Measurements from ENCODE around the gene EPHA4.

EPHA4 gene

DNA sequence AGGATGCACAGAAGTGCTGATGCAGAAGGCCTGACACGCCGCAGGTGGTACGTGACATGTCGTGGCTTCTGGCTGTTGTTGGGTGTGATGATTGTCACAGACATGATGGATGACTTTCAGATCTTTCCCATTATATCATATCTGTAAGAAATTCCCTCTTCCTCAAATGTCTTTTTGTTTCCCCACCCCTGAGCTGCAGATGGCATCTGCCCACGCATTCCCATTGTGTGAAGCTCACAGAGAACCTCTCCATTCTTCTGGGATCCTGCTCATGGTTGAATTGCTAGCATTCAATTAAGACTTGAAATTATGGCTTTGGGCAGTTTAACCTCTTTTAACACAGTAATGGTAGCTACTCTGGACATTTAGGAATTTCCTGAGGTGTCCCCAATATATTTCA is 28.3 kb upstream of the EPHA4 start:
- ChIA-PET POLR2A (ENCODE audit: low non-redundant PET) (no interaction called here), CTCF (no interaction called here)
- H3K27ac ChIP-seq = no peak overlapping the region
- no peak for DNase-seq (ENCODE audit: low spot score)
- no peak for TF ChIP-seq CTCF (conservative IDR thresholded peaks at IDR 0.05; ENCODE audit: low read depth)

- DNase-seq (ENCODE audit: low spot score) = peak; percentile 73
- ChIA-PET POLR2A (ENCODE audit: low non-redundant PET) (no interaction called here), CTCF (interaction anchor here (0.6 kb wide), 1 partner anchor 694 kb away, joined by 3 read pairs; no protein-coding TSS in a partner anchor)
- no peak overlapping the region for H3K27ac ChIP-seq
- no peak for TF ChIP-seq CTCF (conservative IDR thresholded peaks at IDR 0.05; ENCODE audit: low read depth)
These were observed 24.1 kb upstream of the EPHA4 start for GRCh38 chr2:221596192-221596591.

- no peak for DNase-seq (ENCODE audit: low spot score)
- H3K27ac ChIP-seq = no peak overlapping the region
- no peak for TF ChIP-seq CTCF (conservative IDR thresholded peaks at IDR 0.05; ENCODE audit: low read depth)
- POLR2A ChIA-PET (ENCODE audit: low non-redundant PET) = no interaction called here
- CTCF ChIA-PET = no interaction called here
These were observed 18.8 kb upstream of the EPHA4 start for GRCh38 chr2:221590861-221591365.

DNA sequence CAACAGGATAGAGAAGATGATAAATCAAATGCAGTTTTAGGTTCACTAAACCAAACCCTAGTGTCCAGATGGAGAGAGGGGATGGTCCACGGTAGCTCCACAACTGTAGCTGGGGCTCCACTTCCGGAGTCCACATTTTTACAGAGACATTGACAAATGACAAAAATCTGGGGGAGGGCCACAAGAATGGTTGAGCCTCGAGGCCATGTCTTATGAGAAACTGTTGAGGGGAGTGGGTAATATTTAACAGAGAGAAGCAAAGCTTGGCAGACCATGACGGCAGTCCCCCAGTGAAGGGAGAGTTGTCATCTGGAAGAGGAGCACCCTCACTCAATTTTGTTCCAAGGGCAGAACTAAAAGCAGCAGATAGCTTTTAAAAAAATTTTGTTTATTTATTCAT is 17.6 kb upstream of the EPHA4 start:
- no peak overlapping the region for H3K27ac ChIP-seq
- POLR2A ChIA-PET (ENCODE audit: low non-redundant PET) = no interaction called here
- CTCF ChIA-PET = no interaction called here
- no peak for TF ChIP-seq CTCF (conservative IDR thresholded peaks at IDR 0.05; ENCODE audit: low read depth)
- no peak for DNase-seq (ENCODE audit: low spot score)

DNA sequence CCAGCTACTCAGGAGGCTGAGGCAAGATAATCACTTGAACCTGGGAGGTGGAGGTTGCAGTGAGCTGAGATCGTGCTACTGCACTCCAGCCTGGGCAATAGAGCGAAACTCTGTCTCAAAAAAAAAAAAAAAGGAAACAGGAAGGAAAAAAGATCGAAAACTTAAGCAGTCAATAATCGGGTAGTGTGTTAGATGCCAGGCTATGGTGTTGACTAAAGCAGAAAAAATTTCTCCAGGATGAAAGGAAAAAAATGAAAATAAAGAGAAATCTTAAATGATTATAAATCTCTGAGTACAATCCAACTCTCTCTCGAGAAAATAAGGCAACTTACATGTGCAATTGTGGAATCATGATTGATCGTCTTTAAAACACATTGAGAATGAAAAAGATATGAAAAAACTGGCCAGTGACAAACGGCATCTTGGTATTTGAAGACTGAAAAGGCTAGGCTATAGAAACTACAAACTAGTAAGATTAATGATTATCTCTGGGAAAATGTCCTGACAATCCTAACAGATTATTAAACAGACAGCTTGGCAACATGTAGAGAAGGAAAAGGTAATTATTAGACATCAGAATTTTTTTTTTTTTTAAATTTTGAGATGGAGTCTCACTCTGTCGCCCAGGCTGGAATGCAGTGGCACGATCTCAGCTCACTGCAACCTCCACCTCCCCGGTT is 16.3 kb upstream of the EPHA4 start:
- CTCF ChIA-PET = interaction anchor here (0.6 kb wide), 1 partner anchor 336 kb away, joined by 4 read pairs; no protein-coding TSS in a partner anchor
- TF ChIP-seq CTCF (conservative IDR thresholded peaks at IDR 0.05; ENCODE audit: low read depth) = no peak
- no peak for DNase-seq (ENCODE audit: low spot score)
- H3K27ac ChIP-seq = no peak overlapping the region
- POLR2A ChIA-PET (ENCODE audit: low non-redundant PET) = no interaction called here

DNA sequence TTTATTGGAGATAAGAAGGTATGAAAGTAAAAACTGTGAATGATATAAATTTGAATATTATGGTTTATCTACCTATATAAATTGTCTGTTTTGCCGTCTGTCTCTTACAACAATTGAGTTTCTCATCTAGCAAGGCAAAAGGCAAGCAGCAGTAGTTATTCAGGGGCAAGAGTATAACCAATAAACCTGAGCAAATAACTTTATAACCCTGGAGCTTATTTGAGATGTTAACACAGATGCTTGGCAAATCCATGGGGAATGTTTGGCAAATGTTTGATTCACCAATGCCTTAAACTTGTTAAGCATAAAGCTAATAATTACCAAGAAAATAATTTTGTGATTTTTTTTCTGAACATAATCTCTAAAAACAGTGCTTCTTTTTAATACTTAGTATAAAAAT is 9.9 kb upstream of the EPHA4 start:
- POLR2A ChIA-PET (ENCODE audit: low non-redundant PET) = no interaction called here
- DNase-seq (ENCODE audit: low spot score) = no peak
- CTCF ChIA-PET = no interaction called here
- no peak for TF ChIP-seq CTCF (conservative IDR thresholded peaks at IDR 0.05; ENCODE audit: low read depth)
- H3K27ac ChIP-seq = no peak overlapping the region
